ENCODE data around the gene AAR2. TPM values are rescaled to one million over a fixed set of nuclear protein-coding genes. Genes with fewer than 3 reads are reported as not detected.
A peak's percentile ranks its signal among the peaks of the same experiment; 100 is the strongest.

Gene AAR2
- total RNA-seq, 4 donors from 2014 or later = 18.7 to 25.5 (median 24.1) TPM

DNA sequence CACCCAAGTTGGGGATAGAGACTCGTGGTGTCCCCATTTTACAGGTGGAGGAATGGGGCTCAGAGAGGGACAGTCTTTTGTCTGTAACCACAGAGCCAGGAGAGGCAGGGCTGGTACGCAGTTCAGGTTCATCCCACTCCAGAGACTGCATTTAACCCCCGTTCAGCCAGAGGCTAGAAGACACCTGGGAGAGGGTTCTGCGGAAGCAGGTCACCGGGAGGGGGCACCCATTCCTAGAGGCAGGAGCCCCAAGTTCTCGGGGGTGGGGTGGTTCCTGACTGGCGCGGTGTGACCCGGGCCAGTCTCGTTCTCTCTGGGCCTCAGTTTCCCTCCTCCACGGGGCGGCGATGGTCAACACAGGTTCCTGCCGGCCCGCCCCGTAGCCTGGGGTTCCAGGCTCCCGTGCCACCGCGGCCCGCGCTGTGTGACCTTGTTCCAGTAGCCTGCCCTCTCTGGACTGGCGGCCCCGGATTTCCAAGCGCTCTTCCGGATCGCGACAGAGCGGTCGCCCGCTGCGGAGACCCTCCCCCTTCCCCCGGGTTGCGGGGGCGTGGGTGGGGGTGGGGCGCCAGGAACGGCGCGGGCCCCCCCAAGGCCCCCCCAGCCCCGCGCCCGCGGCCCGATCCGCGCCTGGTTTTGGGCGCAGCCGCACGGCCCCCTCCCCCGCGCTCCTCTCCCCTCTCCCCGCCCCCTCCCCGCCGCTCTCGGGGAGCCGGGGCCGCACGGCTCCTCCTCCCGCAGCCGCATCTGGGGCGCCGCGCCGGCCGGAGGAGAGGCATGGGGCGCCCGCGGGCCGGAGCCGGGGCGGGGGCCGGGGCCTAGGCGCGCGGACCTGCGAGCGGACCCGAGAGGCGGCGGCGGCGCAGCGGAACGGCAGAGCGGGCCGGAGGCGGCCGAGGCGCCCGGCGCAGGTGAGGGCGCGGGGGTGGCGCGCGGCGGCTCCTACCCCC is 69.6 kb downstream of the AAR2 start, which contains the start of gene DLGAP4:
TSS of gene DLGAP4 (plus strand) at position 738 of the 950 bp plus-strand sequence. CDS start 125,379 bp downstream, outside the sequence.
- TF ChIP-seq POLR2A (IDR thresholded peaks at IDR 0.05) = no peak
- TF ChIP-seq POLR2AphosphoS5 (IDR thresholded peaks at IDR 0.05) = no peak
- TF ChIP-seq EP300 (IDR thresholded peaks at IDR 0.05; ENCODE audit: low read depth) = no peak
- TF ChIP-seq, protein P1, sequence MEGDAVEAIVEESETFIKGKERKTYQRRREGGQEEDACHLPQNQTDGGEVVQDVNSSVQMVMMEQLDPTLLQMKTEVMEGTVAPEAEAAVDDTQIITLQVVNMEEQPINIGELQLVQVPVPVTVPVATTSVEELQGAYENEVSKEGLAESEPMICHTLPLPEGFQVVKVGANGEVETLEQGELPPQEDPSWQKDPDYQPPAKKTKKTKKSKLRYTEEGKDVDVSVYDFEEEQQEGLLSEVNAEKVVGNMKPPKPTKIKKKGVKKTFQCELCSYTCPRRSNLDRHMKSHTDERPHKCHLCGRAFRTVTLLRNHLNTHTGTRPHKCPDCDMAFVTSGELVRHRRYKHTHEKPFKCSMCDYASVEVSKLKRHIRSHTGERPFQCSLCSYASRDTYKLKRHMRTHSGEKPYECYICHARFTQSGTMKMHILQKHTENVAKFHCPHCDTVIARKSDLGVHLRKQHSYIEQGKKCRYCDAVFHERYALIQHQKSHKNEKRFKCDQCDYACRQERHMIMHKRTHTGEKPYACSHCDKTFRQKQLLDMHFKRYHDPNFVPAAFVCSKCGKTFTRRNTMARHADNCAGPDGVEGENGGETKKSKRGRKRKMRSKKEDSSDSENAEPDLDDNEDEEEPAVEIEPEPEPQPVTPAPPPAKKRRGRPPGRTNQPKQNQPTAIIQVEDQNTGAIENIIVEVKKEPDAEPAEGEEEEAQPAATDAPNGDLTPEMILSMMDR (IDR thresholded peaks at IDR 0.05) = no peak
- Histone ChIP-seq H3K4me1 (peaks cover 3 to 13% (median 11%) of the 10 kb centered on the region in 4 donors), H3K27me3 (peaks cover 96% of the 10 kb centered on the region), H3K9me3 (no peaks in the 10 kb centered on the region), H3K36me3 (no peaks in the 10 kb centered on the region), H3K4me3 (peak within 1 kb of the TSS in 2 of 4 donors; percentile 25 to 40), H3K27ac (no peak within 1 kb of the TSS)
- in situ Hi-C loops (cut with MboI; ENCODE audit: low pct_ligation_motif_present in 1 of 4, low pct_unique_long_range_greater_than_20kb in 1 of 4, low sequenced_read_pairs in 3 of 4) (no loop called here), intact Hi-C loops (cut with DNase I; ENCODE audit: low total_unique reads) (no loop called here)
- DNase-seq = no peak
- 7% methylated on average over 37 of the region's 96 CpGs; no CpG with 5 or more reads in 1 of the 2 donors for WGBS, 2 donors (ENCODE audit: low coverage in 1 of 2)

Other genes starting within 250 kb of the AAR2 start
- gene EPB41L1, start 81.7 kb upstream of the AAR2 start, total RNA-seq = 100 to 1,000 TPM in 1 of 4 donors, 10 to 100 TPM in 3; 36.4 to 167 (median 79.4) TPM
- 100 to 1,000 TPM in 1 of 4 donors, 10 to 100 TPM in 3; 33.5 to 159 (median 56.6) TPM for gene DLGAP4, start 69.9 kb downstream of the AAR2 start, total RNA-seq

Measured in transverse colon (tissue), 4 donors.